Sigmoid colon (tissue), 7 donors: ENCODE results near the gene AKAP8L. TPM values are rescaled to one million over a fixed set of nuclear protein-coding genes. Genes with fewer than 3 reads are reported as not detected.

Source experiments
- DNase-seq: peaks from one replicate; pipeline ENCODE4 v3.0.0-alpha.2; 2019
- H3K27ac ChIP-seq, 4 donors: fragments of 200-600 bp; sonication (generic); one replicate each; pipeline ENCODE4 v1.5.1; 2016 to 2019; ENCODE audit warnings: mild to moderate bottlenecking in 1 of 4
- H3K27me3 ChIP-seq, 3 donors: fragments of 200-600 bp; sonication (generic); one replicate each; pipeline ENCODE4 v1.5.1; 2019; ENCODE audit warnings: mild to moderate bottlenecking in 1 of 3
- H3K36me3 ChIP-seq, 4 donors: fragments of 200-600 bp; sonication (generic); one replicate each; pipeline ENCODE4 v1.5.1; 2016 to 2019
- H3K4me1 ChIP-seq, 4 donors: fragments of 200-600 bp; sonication (generic); one replicate each; pipeline ENCODE4 v1.5.1; 2017 to 2019
- H3K4me3 ChIP-seq, 4 donors: fragments of 200-600 bp; sonication (generic); one replicate each; pipeline ENCODE4 v1.5.1; 2017 to 2019; ENCODE audit warnings: mild to moderate bottlenecking in 2 of 4, moderate library complexity in 1 of 4
- H3K9me3 ChIP-seq, 4 donors: fragments of 200-600 bp in 3 of 4; sonication (generic) in 3 of 4; one replicate each; pipeline versions ENCODE4 v1.5.1 to v1.6.1; 2013 to 2019
- CTCF ChIP-seq, 4 experiments: fragments of 450-650 bp in 3 of 4; fragments of 200-600 bp in 1 of 4; IDR thresholded peaks; one replicate each; pipeline ENCODE4 v1.5.1; 2016 to 2019; ENCODE audit warnings: antibody characterized with exemption in 4 of 4, mild to moderate bottlenecking in 3 of 4, moderate library complexity in 2 of 4
- EP300 ChIP-seq, 4 donors: sonication (generic); formaldehyde crosslinking; IDR thresholded peaks; one replicate each; pipeline ENCODE4 v1.6.1; 2017; ENCODE audit warnings: antibody characterized with exemption in 4 of 4
- POLR2A ChIP-seq, 2 donors: fragments of 450-650 bp; IDR thresholded peaks; one replicate each; pipeline ENCODE4 v1.6.1; 2016; ENCODE audit warnings: antibody characterized with exemption in 2 of 2, mild to moderate bottlenecking in 2 of 2, moderate library complexity in 2 of 2
- POLR2AphosphoS5 ChIP-seq, 4 donors: sonication (generic); formaldehyde crosslinking; IDR thresholded peaks; one replicate each; pipeline ENCODE4 v1.6.1; 2017; ENCODE audit warnings: antibody characterized with exemption in 4 of 4
- WGBS, 2 donors: extraction: QIAGEN DNeasy Blood & Tissue Kit; methylation state at CpG; one replicate each; pipeline ENCODE4 v1.1.7; 2013; 5-methylcytosine and 5-hydroxymethylcytosine counted together
- intact Hi-C: fragments of 100-400 bp; cut with DNase I; formaldehyde crosslinking; loops from one replicate; pipeline ENCODE4 v1.15.1; 2023
- polyA plus RNA-seq, 3 donors: library from polyadenylated mRNA; stranded (reverse); fragments of 200-250 nt; gene quantifications; one replicate each; pipeline ENCODE4 v1.2.3, GENCODE V29; 2013
- total RNA-seq, 4 donors: library from RNA; depleted of rRNA; stranded (reverse); fragments of >200 nt; gene quantifications; one replicate each; pipeline ENCODE4 v1.1.0, GENCODE V29; 2016
- donor health status: healthy with polysubstance abuse.
- donor health status: Bipolar disorder and iron deficiency.
- donor health status: healthy.

The AKAP8L gene
- total and polyA plus RNA-seq, 7 donors = 15.0 to 145 (median 90.5) TPM

GRCh38 chr19:15456871-15457700 is 38.3 kb upstream of the AKAP8L start:
- intact Hi-C loops = loop anchor here (10.0 kb wide), 1 partner anchor 378 kb away; no protein-coding TSS in a partner anchor
- H3K4me3 ChIP-seq = peak overlapping the region in 2 of 4 donors; percentile 6 to 8
- H3K36me3 ChIP-seq = no peaks in the 10 kb centered on the region
- H3K9me3 ChIP-seq = no peaks in the 10 kb centered on the region
- DNase-seq = no peak
- H3K4me1 ChIP-seq = peaks cover 0 to 34% (median 30%) of the 10 kb centered on the region in 4 donors
- peaks cover 13 to 62% (median 44%) of the 10 kb centered on the region in 3 donors for H3K27me3 ChIP-seq
- WGBS, 2 donors = 14 to 60% methylated on average over 86 of the region's 86 CpGs
- no peak overlapping the region for H3K27ac ChIP-seq
- no peak for TF ChIP-seq POLR2A (IDR thresholded peaks at IDR 0.05)
- TF ChIP-seq CTCF (IDR thresholded peaks at IDR 0.05) = no peak

- no peak for DNase-seq
- intact Hi-C loops = loop anchor here (10.0 kb wide), 1 partner anchor 378 kb away; no protein-coding TSS in a partner anchor
- 43 to 58% methylated on average over 14 of the region's 14 CpGs for WGBS, 2 donors
- TF ChIP-seq POLR2A (IDR thresholded peaks at IDR 0.05) (no peak), CTCF (IDR thresholded peaks at IDR 0.05) (no peak), EP300 (IDR thresholded peaks at IDR 0.05) (no peak), POLR2AphosphoS5 (IDR thresholded peaks at IDR 0.05) (no peak)
- Histone ChIP-seq H3K4me3 (no peak overlapping the region), H3K36me3 (no peaks in the 10 kb centered on the region), H3K4me1 (peaks cover 0 to 38% (median 30%) of the 10 kb centered on the region in 4 donors), H3K27me3 (peaks cover 13 to 56% (median 44%) of the 10 kb centered on the region in 3 donors), H3K9me3 (no peaks in the 10 kb centered on the region), H3K27ac (no peak overlapping the region)
Measured at GRCh38 chr19:15456441-15456840, 37.7 kb upstream of the AKAP8L start.

- no peak overlapping the region for H3K4me3 ChIP-seq
- 90 to 91% methylated on average over 9 of the region's 9 CpGs for WGBS, 2 donors
- peaks cover 13 to 55% (median 44%) of the 10 kb centered on the region in 3 donors for H3K27me3 ChIP-seq
- TF ChIP-seq POLR2A (IDR thresholded peaks at IDR 0.05) = no peak
- no peak for TF ChIP-seq CTCF (IDR thresholded peaks at IDR 0.05)
- no peak for TF ChIP-seq POLR2AphosphoS5 (IDR thresholded peaks at IDR 0.05)
- TF ChIP-seq EP300 (IDR thresholded peaks at IDR 0.05) = no peak
- peaks cover 0 to 38% (median 30%) of the 10 kb centered on the region in 4 donors for H3K4me1 ChIP-seq
- no peak overlapping the region for H3K27ac ChIP-seq
- no peak for DNase-seq
- no peaks in the 10 kb centered on the region for H3K9me3 ChIP-seq
- H3K36me3 ChIP-seq = no peaks in the 10 kb centered on the region
- intact Hi-C loops = loop anchor here (10.0 kb wide), 1 partner anchor 379 kb away; no protein-coding TSS in a partner anchor
Measured at GRCh38 chr19:15455996-15456395, 37.2 kb upstream of the AKAP8L start.

- no peak for TF ChIP-seq EP300 (IDR thresholded peaks at IDR 0.05)
- no peak for TF ChIP-seq POLR2A (IDR thresholded peaks at IDR 0.05)
- TF ChIP-seq POLR2AphosphoS5 (IDR thresholded peaks at IDR 0.05) = no peak
- no peak for TF ChIP-seq CTCF (IDR thresholded peaks at IDR 0.05)
- peaks cover 0 to 40% (median 32%) of the 10 kb centered on the region in 4 donors for H3K4me1 ChIP-seq
- no peak overlapping the region for H3K4me3 ChIP-seq
- H3K9me3 ChIP-seq = no peaks in the 10 kb centered on the region
- no peaks in the 10 kb centered on the region for H3K36me3 ChIP-seq
- H3K27ac ChIP-seq = no peak overlapping the region
- no peak for DNase-seq
- intact Hi-C loops = loop anchor here (5.0 to 10.0 kb wide), 5 partner anchors 77 to 381 kb away; partner anchors contain the start of genes AKAP8, BRD4 and SYDE1
- 49 to 85% methylated on average over 17 of the region's 17 CpGs for WGBS, 2 donors
- peaks cover 13 to 55% (median 44%) of the 10 kb centered on the region in 3 donors for H3K27me3 ChIP-seq
Measured at GRCh38 chr19:15453906-15454860, 35.4 kb upstream of the AKAP8L start.
